Activated naive CD8-positive, alpha-beta T cell treated with anti-CD3 and anti-CD28 coated beads, Interleukin-2, amount 10 ng/mL, durations not matched to agents 7 days and 5 days (primary cell): ENCODE measurements around the gene MRPS6. TPM values are rescaled to one million over a fixed set of nuclear protein-coding genes. Genes with fewer than 3 reads are reported as not detected.
A peak's percentile ranks its signal among the peaks of the same experiment; 100 is the strongest.

ENCODE experiments used
- ATAC-seq: fragments of 150-1000 bp; cut with Tn5 transposase; one replicate; pipeline ENCODE4 v1.10.0; 2021; ENCODE audit warnings: low read depth, moderate library complexity
- POLR2A ChIA-PET: fragments of 350-600 bp; sonication (Branson Sonifier 250); formaldehyde crosslinking; loops from one replicate; lab custom pipeline; 2021; ENCODE audit warnings: antibody characterized with exemption; lab: Charles Lee
- DNase-seq: peaks from one replicate; pipeline ENCODE4 v3.0.0; 2021
- H3K27ac Mint-ChIP-seq: one replicate; pipeline ENCODE4 v1.8.0; 2022; ENCODE audit warnings: mild to moderate bottlenecking, mixed read lengths
- H3K27me3 Mint-ChIP-seq: one replicate; pipeline ENCODE4 v1.8.0; 2022; ENCODE audit warnings: mild to moderate bottlenecking, moderate library complexity, mixed read lengths
- H3K36me3 Mint-ChIP-seq: one replicate; pipeline ENCODE4 v1.8.0; 2021; ENCODE audit warnings: mild to moderate bottlenecking, mixed read lengths
- H3K4me1 Mint-ChIP-seq: one replicate; pipeline ENCODE4 v1.8.0; 2021; ENCODE audit warnings: mixed read lengths
- H3K4me3 Mint-ChIP-seq: one replicate; pipeline ENCODE4 v1.8.0; 2022; ENCODE audit warnings: mild to moderate bottlenecking, moderate library complexity, mixed read lengths
- H3K9me3 Mint-ChIP-seq: one replicate; pipeline ENCODE4 v1.8.0; 2021; ENCODE audit warnings: mixed read lengths
- total RNA-seq, 2 experiments: library from RNA; stranded (reverse); gene quantifications; one replicate each; pipeline ENCODE4 v1.2.3, GENCODE V29; 2021

MRPS6 gene
- total RNA-seq, 2 experiments from 2014 or later: 75.7 to 77.2 TPM

- Mint-ChIP-seq H3K4me3 (no peak overlapping the region), H3K36me3 (no peaks in the 10 kb centered on the region), H3K9me3 (no peaks in the 10 kb centered on the region), H3K27me3 (no peaks in the 10 kb centered on the region), H3K27ac (no peak overlapping the region), H3K4me1 (no peaks in the 10 kb centered on the region)
- ATAC-seq (no peak), DNase-seq (no peak)
- POLR2A ChIA-PET: no interaction called here
These were observed 30.6 kb upstream of the MRPS6 start for GRCh38 chr21:34042735-34043134.

DNA sequence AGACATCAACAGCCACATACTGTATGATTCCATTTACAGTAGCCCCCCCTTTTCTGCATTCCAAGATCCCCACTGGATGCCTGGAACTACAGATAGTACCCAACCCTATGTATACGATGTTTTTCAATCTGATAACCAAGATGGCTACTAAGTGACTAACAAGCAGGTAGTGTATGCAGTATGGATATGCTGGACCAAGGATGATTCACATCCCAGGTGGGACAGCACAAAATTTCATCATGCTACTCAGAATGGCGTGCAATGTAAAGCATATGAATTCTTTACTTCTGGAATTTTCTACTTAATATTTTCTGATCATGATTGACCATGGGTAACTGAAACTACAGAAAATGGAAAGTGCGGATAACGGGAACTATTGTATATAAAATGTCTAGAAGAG lies 30.0 kb upstream of the MRPS6 start:
- H3K36me3 Mint-ChIP-seq: no peaks in the 10 kb centered on the region
- no peak overlapping the region for H3K27ac Mint-ChIP-seq
- H3K4me1 Mint-ChIP-seq: no peaks in the 10 kb centered on the region
- DNase-seq (no peak), ATAC-seq (no peak)
- no peaks in the 10 kb centered on the region for H3K27me3 Mint-ChIP-seq
- H3K9me3 Mint-ChIP-seq: no peaks in the 10 kb centered on the region
- no peak overlapping the region for H3K4me3 Mint-ChIP-seq
- POLR2A ChIA-PET: no interaction called here

DNA sequence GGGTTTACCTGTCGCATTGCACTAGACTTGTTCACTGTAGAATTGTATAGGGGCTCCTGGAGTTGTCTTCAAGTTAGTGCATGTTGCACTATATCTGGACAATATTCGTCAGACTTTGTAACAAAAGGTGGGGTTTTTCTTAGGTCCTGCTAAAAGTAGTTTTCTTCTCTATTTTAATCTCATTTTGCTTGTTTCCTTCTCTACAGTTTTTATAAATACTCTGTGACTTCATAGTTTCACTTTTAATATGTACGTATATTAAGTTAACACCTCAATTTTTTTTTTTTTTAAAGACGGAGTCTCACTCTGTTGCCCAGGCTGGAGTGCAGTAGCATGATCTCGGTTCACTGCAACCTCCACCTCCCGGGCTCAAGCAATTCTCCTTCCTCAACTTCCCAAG lies 26.5 kb upstream of the MRPS6 start:
- H3K9me3 Mint-ChIP-seq: no peaks in the 10 kb centered on the region
- ATAC-seq (no peak), DNase-seq (no peak)
- POLR2A ChIA-PET: no interaction called here
- no peak overlapping the region for H3K4me3 Mint-ChIP-seq
- H3K4me1 Mint-ChIP-seq: peaks cover 3% of the 10 kb centered on the region
- no peaks in the 10 kb centered on the region for H3K36me3 Mint-ChIP-seq
- H3K27me3 Mint-ChIP-seq: no peaks in the 10 kb centered on the region
- no peak overlapping the region for H3K27ac Mint-ChIP-seq

- Mint-ChIP-seq H3K9me3 (no peaks in the 10 kb centered on the region), H3K4me1 (peaks cover 3% of the 10 kb centered on the region), H3K27me3 (no peaks in the 10 kb centered on the region), H3K4me3 (no peak overlapping the region), H3K36me3 (no peaks in the 10 kb centered on the region), H3K27ac (no peak overlapping the region)
- no peak for ATAC-seq
- DNase-seq: no peak
- POLR2A ChIA-PET: no interaction called here
These were observed 25.5 kb upstream of the MRPS6 start for GRCh38 chr21:34047835-34048234.

DNA sequence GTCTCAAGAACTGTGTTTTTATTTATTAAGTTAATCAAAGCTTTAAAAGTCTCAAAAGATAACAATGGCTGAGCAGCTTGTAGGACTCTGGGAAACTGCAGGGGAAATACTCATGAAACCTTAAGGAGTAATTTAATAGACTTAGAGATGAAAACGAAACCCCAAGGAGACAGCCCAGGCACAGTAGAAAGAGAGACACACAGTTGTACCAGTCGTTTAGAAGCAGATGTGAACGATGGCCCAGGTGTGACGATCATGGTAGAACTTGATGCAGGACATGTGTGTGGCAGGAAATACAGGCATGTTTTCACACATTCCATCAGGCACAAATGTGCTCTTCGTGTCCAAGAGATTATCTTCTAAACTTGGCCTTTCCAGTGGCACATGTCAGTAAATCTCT lies 21.2 kb upstream of the MRPS6 start:
- no peak for ATAC-seq
- no peak for DNase-seq
- H3K27me3 Mint-ChIP-seq: no peaks in the 10 kb centered on the region
- POLR2A ChIA-PET: no interaction called here
- peaks cover 3% of the 10 kb centered on the region for H3K4me1 Mint-ChIP-seq
- H3K27ac Mint-ChIP-seq: no peak overlapping the region
- H3K4me3 Mint-ChIP-seq: no peak overlapping the region
- H3K9me3 Mint-ChIP-seq: no peaks in the 10 kb centered on the region
- no peaks in the 10 kb centered on the region for H3K36me3 Mint-ChIP-seq

- H3K4me3 Mint-ChIP-seq: no peak overlapping the region
These were observed 19.1 kb upstream of the MRPS6 start for GRCh38 chr21:34054259-34054658.

DNA sequence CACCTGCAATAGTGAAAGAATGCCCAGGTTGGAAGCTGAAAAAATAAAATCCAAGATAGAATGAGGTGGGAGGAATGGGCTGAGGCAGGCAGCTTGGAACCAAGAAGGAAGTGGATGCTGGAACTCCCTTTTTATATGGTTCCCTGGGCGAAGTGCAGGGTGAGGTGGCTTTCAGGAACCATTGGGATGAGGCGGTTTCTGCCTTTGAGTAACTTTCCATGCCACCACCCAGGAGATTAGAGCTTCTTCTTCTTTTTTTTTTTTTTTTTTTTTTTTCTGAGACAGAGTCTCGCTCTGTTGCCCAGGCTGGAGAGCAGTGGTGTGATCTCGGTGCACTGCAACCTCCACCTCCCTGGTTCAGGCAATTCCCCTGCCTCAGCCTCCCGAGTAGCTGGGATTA lies 17.8 kb upstream of the MRPS6 start:
- Mint-ChIP-seq H3K9me3 (no peaks in the 10 kb centered on the region), H3K27ac (no peak overlapping the region), H3K4me3 (no peak overlapping the region), H3K36me3 (peaks cover 2% of the 10 kb centered on the region), H3K27me3 (no peaks in the 10 kb centered on the region), H3K4me1 (peaks cover 3% of the 10 kb centered on the region)
- POLR2A ChIA-PET: interaction anchor here (0.7 kb wide), 1 partner anchor 8 kb away, joined by 3 read pairs; no protein-coding TSS in a partner anchor
- ATAC-seq (no peak), DNase-seq (no peak)

More at GRCh38 chr21:34054259-34054658, 19.1 kb upstream of the MRPS6 start:
- POLR2A ChIA-PET: no interaction called here
- DNase-seq (no peak), ATAC-seq (no peak)
- Mint-ChIP-seq H3K27ac (no peak overlapping the region), H3K4me1 (peaks cover 3% of the 10 kb centered on the region), H3K36me3 (no peaks in the 10 kb centered on the region), H3K27me3 (no peaks in the 10 kb centered on the region), H3K9me3 (no peaks in the 10 kb centered on the region)

- no peak overlapping the region for H3K4me3 Mint-ChIP-seq
- H3K27me3 Mint-ChIP-seq: peaks cover 4% of the 10 kb centered on the region
- H3K36me3 Mint-ChIP-seq: peaks cover 6% of the 10 kb centered on the region
- no peak for ATAC-seq
- H3K27ac Mint-ChIP-seq: no peak overlapping the region
- H3K4me1 Mint-ChIP-seq: peaks cover 5% of the 10 kb centered on the region
- DNase-seq: no peak
- H3K9me3 Mint-ChIP-seq: peaks cover 6% of the 10 kb centered on the region
- POLR2A ChIA-PET: no interaction called here
These were observed 11.4 kb upstream of the MRPS6 start for GRCh38 chr21:34061983-34062382.

DNA sequence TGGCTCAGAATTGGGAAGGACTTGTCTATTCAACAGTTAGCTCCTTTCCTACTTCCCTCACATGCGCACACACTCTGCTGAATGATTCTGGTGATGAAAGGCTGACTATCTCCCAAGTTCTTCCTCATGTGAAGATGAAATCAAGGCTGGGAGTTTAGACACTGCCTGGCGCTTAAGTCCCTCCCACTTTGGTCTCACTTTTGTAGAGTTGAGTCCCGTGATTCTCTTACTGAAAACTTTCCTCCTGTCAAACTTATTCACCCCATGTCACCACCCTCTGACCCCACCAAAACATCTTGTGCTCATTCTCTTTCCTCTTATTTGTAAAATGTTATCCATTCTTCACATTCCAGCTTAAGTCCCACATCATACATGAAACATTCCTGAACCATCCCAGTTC lies 8.4 kb upstream of the MRPS6 start:
- Mint-ChIP-seq H3K27ac (no peak overlapping the region), H3K4me3 (no peak overlapping the region), H3K36me3 (peaks cover 6% of the 10 kb centered on the region), H3K27me3 (peaks cover 7% of the 10 kb centered on the region), H3K4me1 (peaks cover 5% of the 10 kb centered on the region), H3K9me3 (peaks cover 6% of the 10 kb centered on the region)
- no peak for ATAC-seq
- POLR2A ChIA-PET: no interaction called here
- no peak for DNase-seq

GRCh38 chr21:34071683-34072082 lies 1.7 kb upstream of the MRPS6 start:
- H3K4me3 Mint-ChIP-seq: peak overlapping the region; percentile 80
- no peak for ATAC-seq
- POLR2A ChIA-PET: no interaction called here
- H3K4me1 Mint-ChIP-seq: peaks cover 26% of the 10 kb centered on the region
- H3K27ac Mint-ChIP-seq: peak overlapping the region; percentile 8
- H3K9me3 Mint-ChIP-seq: no peaks in the 10 kb centered on the region
- DNase-seq: no peak
- H3K27me3 Mint-ChIP-seq: peaks cover 7% of the 10 kb centered on the region
- peaks cover 8% of the 10 kb centered on the region for H3K36me3 Mint-ChIP-seq

DNA sequence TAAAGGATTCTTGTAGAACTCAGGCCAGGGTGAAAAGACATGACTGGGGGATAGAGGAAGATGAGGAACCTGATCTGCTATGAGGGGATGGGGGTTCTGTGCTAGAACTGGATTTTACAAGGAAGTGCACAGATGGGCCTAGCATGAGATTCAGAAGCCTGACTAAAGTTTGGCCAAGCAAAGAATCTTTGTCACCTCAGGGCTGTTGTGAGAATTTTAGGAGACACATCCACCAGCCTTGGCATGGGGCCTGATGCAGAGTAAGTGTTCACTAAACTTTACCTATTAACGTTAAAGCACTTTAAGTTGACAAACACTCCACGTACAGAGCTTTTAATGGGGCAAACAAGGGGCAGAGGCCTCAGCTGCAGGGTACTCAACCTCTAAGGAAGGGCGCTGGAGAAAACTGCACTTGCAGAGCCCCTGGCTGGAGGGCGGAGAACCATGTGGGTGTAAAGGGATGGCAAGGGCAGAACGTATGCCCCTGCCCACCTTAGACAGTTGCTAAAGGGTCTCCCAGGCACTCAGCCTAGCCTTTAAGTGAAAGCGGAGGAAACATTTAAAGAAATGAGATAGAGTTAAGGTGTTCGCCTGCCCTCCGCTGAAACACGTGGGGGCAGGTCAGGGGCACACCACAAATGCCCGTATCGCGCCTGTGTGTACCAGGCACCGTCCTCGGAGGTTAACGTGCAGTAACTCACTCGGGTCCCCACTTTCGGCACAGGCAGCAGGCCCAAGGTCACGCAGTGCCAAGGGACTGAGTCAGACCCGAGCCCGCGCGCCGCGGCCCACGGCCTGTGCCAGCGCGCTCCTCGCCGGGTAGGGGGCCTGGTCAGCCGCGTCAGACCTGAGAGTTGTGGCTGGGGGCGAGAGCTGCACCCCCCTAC lies 990 bp upstream of the MRPS6 start:
- no peak for ATAC-seq
- no peak for DNase-seq
- H3K27me3 Mint-ChIP-seq: peaks cover 7% of the 10 kb centered on the region
- no peaks in the 10 kb centered on the region for H3K9me3 Mint-ChIP-seq
- POLR2A ChIA-PET: interaction anchor here (1.0 to 4.1 kb wide), 10 partner anchors 49 to 148 kb away, joined by 3 to 52 read pairs (median 6); no protein-coding TSS in a partner anchor
- peak overlapping the region; percentile 8 for H3K27ac Mint-ChIP-seq
- H3K4me1 Mint-ChIP-seq: peaks cover 32% of the 10 kb centered on the region
- peaks cover 13% of the 10 kb centered on the region for H3K36me3 Mint-ChIP-seq
- peak overlapping the region; percentile 80 for H3K4me3 Mint-ChIP-seq

- Mint-ChIP-seq H3K4me1 (peaks cover 45% of the 10 kb centered on the region), H3K27ac (peak overlapping the region; percentile 78), H3K9me3 (no peaks in the 10 kb centered on the region), H3K4me3 (peak overlapping the region; percentile 90), H3K27me3 (peaks cover 7% of the 10 kb centered on the region), H3K36me3 (peaks cover 13% of the 10 kb centered on the region)
- ATAC-seq (peak; percentile 58), DNase-seq (peak; percentile 78)
- POLR2A ChIA-PET: interaction anchor here (0.6 to 4.1 kb wide), 20 partner anchors 10 to 1534 kb away, joined by 3 to 52 read pairs (median 5); no protein-coding TSS in a partner anchor
These were observed 438 bp downstream of the MRPS6 start for GRCh38 chr21:34073749-34074282.

DNA sequence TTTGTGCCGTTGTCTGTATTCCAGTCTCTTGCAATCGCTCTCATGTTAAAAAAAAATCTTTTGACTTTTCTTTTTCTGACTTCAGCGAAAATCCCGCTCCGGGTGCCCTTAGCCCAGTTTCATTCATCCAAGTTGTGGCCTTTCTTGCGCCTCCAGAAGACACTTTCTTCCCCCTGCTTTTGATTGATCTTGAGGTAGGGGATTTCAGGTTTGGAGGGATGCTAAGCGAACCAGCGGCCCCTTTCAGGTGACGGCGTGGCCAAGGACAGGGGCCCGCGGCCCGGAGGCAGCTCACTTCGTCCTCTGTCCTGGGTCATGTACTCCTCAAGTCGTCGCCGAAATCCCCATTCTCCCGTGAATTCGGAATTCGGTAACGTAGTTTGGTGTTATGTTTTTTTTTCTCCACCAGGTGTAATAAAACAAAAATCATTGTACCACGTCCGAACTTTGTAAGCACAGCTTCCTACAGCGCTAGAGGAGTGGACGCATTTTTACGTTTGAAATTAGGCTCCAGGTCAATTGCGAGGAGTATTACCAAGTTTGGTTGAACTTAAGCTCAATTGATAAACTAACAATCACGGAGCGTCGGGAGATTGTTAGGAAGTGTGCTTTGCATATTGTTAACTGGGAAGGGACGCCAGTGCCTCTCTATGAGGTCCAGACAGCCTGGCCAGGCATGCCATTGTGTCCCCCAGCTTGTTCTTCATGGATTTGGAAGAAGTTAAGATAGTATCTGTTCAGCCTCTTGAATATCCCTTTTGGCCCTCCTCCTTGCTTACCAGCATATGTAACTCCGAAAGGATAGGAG lies 1.1 kb downstream of the MRPS6 start:
- peak overlapping the region; percentile 90 for H3K4me3 Mint-ChIP-seq
- H3K9me3 Mint-ChIP-seq: no peaks in the 10 kb centered on the region
- H3K4me1 Mint-ChIP-seq: peaks cover 50% of the 10 kb centered on the region
- H3K36me3 Mint-ChIP-seq: peaks cover 13% of the 10 kb centered on the region
- H3K27ac Mint-ChIP-seq: peak overlapping the region; percentile 78
- no peak for ATAC-seq
- peak; percentile 36 for DNase-seq
- POLR2A ChIA-PET: interaction anchor here (0.7 to 4.1 kb wide), 13 partner anchors 12 to 273 kb away, joined by 3 to 52 read pairs (median 6); no protein-coding TSS in a partner anchor
- H3K27me3 Mint-ChIP-seq: peaks cover 7% of the 10 kb centered on the region
